BE2C (cell line): ENCODE results near the gene KCNN4.
"Not testable (repeated sequence)": the region's sequence is repeated elsewhere in the genome, so short reads cannot be mapped to it uniquely, and the experiment has no call there.

Experiments used
- DNase-seq: peaks from one replicate; pipeline ENCODE4 v3.0.0-alpha.2; 2020
- H3K27me3 ChIP-seq: fragments of 250-450 bp; sonication (Bioruptor Pico); 2 replicates; pipeline ENCODE4 v1.5.1; 2020; ENCODE audit warnings: mild to moderate bottlenecking
- H3K36me3 ChIP-seq: fragments of 250-450 bp; sonication (Bioruptor Pico); 2 replicates; pipeline ENCODE4 v1.5.1; 2020; ENCODE audit warnings: mild to moderate bottlenecking
- H3K4me1 ChIP-seq: fragments of 250-450 bp; sonication (Bioruptor Pico); 2 replicates; pipeline ENCODE4 v1.5.1; 2020
- H3K4me3 ChIP-seq: 2 replicates; pipeline ENCODE4 v1.5.1; 2011; ENCODE audit warnings: low read depth, low read length
- H3K9me3 ChIP-seq: fragments of 250-450 bp; sonication (Bioruptor Pico); 2 replicates; pipeline ENCODE4 v1.5.1; 2020
- TF ChIP-seq, protein P1 (sequence below): IDR thresholded peaks from 2 replicates; pipeline ENCODE4 v1.5.1; 2012; ENCODE audit warnings: mild to moderate bottlenecking, low read depth, low read length

The KCNN4 gene

DNA sequence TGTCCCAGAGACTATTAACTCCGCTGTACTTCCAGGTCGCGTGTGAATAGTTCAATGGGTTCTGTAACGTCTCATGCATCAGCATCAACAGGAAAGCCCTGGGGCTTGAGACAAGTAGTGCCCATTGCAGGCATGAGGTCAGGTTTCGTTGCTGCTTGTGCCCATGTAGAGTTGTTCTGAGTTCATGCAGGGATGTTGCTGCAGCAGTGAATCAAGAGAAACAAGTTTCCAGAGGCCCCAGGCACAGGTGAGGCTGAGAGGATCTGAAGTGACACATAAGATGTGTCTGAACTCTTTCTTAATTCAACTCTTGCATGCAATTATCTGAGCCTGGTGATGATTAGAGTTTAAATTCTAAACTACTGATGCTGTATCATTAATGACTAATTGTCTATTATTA, 37.7 kb upstream of the KCNN4 start:
- H3K4me1 ChIP-seq = no peaks in the 10 kb centered on the region
- H3K9me3 ChIP-seq = no peaks in the 10 kb centered on the region; the same call in 1 of the 2 replicates
- TF ChIP-seq, protein P1, sequence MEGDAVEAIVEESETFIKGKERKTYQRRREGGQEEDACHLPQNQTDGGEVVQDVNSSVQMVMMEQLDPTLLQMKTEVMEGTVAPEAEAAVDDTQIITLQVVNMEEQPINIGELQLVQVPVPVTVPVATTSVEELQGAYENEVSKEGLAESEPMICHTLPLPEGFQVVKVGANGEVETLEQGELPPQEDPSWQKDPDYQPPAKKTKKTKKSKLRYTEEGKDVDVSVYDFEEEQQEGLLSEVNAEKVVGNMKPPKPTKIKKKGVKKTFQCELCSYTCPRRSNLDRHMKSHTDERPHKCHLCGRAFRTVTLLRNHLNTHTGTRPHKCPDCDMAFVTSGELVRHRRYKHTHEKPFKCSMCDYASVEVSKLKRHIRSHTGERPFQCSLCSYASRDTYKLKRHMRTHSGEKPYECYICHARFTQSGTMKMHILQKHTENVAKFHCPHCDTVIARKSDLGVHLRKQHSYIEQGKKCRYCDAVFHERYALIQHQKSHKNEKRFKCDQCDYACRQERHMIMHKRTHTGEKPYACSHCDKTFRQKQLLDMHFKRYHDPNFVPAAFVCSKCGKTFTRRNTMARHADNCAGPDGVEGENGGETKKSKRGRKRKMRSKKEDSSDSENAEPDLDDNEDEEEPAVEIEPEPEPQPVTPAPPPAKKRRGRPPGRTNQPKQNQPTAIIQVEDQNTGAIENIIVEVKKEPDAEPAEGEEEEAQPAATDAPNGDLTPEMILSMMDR = no peak
- peaks cover 5% of the 10 kb centered on the region for H3K27me3 ChIP-seq
- no peaks in the 10 kb centered on the region for H3K36me3 ChIP-seq
- DNase-seq = no peak
- H3K4me3 ChIP-seq = no peak overlapping the region

DNA sequence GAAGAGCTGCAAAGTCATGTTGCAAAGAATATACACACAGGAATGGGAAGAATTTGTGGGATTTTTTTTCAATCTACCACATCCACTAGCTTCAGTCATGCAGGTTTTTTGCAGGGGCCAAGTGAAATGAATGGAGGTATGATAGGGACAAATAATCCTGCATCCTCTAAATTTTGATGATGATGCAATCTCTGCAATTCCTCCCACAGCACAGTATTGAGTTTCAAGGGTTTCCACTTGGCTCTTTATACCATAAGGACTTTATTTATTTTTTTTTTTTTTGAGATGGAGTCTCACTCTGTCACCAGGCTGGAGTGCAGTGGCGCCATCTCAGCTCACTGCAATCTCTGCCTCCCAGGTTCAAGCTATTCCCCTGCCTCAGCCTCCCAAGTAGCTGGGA, 36.7 kb upstream of the KCNN4 start:
- not testable (repeated sequence) for H3K9me3 ChIP-seq, H3K36me3 ChIP-seq, DNase-seq, H3K4me1 ChIP-seq, H3K4me3 ChIP-seq, H3K27me3 ChIP-seq

DNA sequence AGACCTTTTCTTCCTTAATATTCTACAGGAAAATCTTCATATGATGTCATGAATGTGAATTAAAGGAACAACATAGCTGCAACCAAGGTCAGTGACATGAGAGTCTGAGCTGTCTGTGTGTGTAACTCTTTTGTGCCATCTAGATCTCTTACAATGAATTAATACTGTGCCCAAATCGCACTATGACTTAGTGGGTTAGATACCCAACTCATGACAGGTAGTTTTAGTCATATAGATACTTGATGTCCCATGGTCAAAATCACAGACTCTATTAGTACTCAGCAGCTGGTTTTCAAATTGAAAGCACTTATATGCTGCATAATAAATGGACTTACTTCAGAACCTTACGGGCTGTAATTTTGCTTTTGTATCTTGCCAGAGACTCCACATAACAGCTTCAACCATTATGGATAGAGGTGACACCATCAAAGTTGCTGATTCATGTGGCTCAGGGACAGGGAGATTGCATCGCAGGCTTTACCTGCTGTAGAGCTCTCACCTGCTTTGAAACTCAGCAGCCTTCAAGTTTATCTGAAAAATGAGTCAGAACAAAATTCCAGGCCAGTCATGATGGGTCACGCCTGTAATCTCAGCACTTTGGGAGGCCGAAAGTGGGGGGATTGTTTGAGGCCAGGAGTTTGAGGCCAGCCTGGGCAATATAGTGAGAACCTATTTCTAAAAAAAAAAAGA, 34.0 kb upstream of the KCNN4 start:
- Histone ChIP-seq H3K4me1 (no peaks in the 10 kb centered on the region), H3K4me3 (no peak overlapping the region), H3K27me3 (no peaks in the 10 kb centered on the region), H3K9me3 (no peaks in the 10 kb centered on the region; the same call in 1 of the 2 replicates), H3K36me3 (no peaks in the 10 kb centered on the region)
- TF ChIP-seq, protein P1 = no peak
- DNase-seq = no peak

DNA sequence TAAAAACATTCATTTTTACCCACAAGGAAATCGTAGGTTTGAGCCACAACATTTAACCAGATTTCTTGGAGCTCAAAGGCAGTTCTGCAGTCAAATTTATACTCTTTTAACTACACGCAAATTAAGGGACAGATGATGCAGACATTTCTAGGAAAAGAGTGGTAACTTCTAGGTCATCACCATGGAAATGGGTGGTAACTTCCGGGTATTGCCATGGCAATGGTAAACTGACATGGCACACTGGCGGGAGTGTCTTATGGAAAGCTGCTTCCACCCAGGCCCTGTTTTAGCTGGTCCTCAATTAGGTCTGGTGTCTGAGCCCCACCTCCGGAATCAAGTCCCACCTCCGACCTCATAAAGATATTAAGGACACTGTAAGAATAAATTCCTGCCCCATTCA, 31.9 kb upstream of the KCNN4 start:
- no peak for DNase-seq
- Histone ChIP-seq H3K27me3 (no peaks in the 10 kb centered on the region), H3K9me3 (no peaks in the 10 kb centered on the region), H3K36me3 (no peaks in the 10 kb centered on the region), H3K4me1 (no peaks in the 10 kb centered on the region), H3K4me3 (no peak overlapping the region)
- TF ChIP-seq, protein P1 = no peak

DNA sequence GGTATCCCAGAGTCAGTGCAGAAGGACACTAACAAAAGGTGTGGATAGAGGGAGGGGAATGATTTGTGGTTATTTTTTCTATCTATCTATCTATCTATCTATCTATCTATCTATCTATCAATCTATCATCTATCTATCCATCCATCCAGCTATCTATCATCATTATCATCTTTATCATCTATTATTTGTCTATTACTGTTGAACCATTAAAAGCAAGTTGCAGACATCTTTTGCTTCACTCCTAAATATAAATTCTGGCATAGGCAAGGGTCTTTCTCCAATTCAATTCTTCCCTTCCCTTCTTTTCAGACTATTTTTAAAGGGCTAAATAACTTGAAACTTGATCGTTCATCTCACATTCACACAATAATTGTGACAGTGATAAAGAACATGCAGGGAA, 31.5 kb upstream of the KCNN4 start:
- TF ChIP-seq, protein P1 = no peak
- H3K27me3 ChIP-seq = no peaks in the 10 kb centered on the region
- H3K9me3 ChIP-seq = no peaks in the 10 kb centered on the region
- no peaks in the 10 kb centered on the region for H3K4me1 ChIP-seq
- H3K4me3 ChIP-seq = no peak overlapping the region
- no peak for DNase-seq
- H3K36me3 ChIP-seq = no peaks in the 10 kb centered on the region

DNA sequence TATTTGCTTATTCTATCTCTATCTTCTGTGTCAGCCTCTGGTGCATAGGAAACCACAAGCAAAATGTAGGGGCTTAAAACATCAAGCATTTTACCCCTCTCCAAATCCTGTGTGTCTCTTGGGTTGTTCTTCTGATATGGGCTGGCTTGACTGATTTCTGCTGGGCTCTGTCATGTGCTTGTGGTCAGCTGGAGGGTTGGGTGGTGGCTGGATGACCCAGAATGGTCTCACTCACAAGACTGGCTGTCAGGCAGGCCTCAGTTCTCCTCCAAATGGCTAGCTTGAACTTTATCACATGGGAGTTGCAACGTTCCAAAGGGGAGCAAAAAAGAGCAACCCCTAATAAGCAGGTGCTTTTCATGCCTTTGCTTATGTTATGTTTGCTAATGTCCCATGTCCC, 31.1 kb upstream of the KCNN4 start:
- Histone ChIP-seq H3K4me3 (no peak overlapping the region), H3K36me3 (no peaks in the 10 kb centered on the region), H3K9me3 (no peaks in the 10 kb centered on the region), H3K4me1 (no peaks in the 10 kb centered on the region), H3K27me3 (no peaks in the 10 kb centered on the region)
- no peak for DNase-seq
- TF ChIP-seq, protein P1 = no peak
